H1 (cell line): ENCODE data around the gene MLEC.

Experiments
- CHD2 ChIP-seq: IDR thresholded peaks from 2 replicates; pipeline ENCODE4 v1.6.1; 2012; ENCODE audit warnings: low read length, improper control_type of control experiment
- EZH2 ChIP-seq: fragments of 200-600 bp; sonication (generic); IDR thresholded peaks from 2 replicates; pipeline ENCODE4 v1.7.1; 2012; ENCODE audit warnings: low read depth, mild to moderate bottlenecking, moderate library complexity, low read length, inconsistent platforms; ENCODE audit not compliant: severe bottlenecking
- POLR2AphosphoS5 ChIP-seq: IDR thresholded peaks from 2 replicates; pipeline ENCODE4 v1.6.1; 2011; ENCODE audit warnings: low read depth, low read length
- SUZ12 ChIP-seq: fragments of 200-600 bp; sonication (generic); IDR thresholded peaks from 2 replicates; pipeline ENCODE4 v1.6.1; 2012; ENCODE audit warnings: mild to moderate bottlenecking, inconsistent platforms, low read length, moderate library complexity, mixed read lengths
- TAF1 ChIP-seq: IDR thresholded peaks from 2 replicates; pipeline ENCODE4 v1.6.1; 2011; ENCODE audit warnings: mild to moderate bottlenecking, low read depth, low read length
- TF ChIP-seq, protein P1 (sequence below), 3 experiments: IDR thresholded peaks; 1 replicate in 2 of 3; 2 replicates in 1 of 3; pipeline versions ENCODE4 v1.5.1 to v1.6.1; 2011; ENCODE audit warnings: low read length in 3 of 3, mild to moderate bottlenecking in 3 of 3, inconsistent platforms in 2 of 3, low read depth in 1 of 3, moderate library complexity in 1 of 3; ENCODE audit not compliant: insufficient read depth in 1 of 3; ENCODE audit errors: control extremely low read depth in 1 of 3
- TF ChIP-seq, protein P2 (sequence below): IDR thresholded peaks from 2 replicates; pipeline ENCODE4 v1.6.1; 2012; ENCODE audit warnings: low read length, inconsistent platforms

DNA sequence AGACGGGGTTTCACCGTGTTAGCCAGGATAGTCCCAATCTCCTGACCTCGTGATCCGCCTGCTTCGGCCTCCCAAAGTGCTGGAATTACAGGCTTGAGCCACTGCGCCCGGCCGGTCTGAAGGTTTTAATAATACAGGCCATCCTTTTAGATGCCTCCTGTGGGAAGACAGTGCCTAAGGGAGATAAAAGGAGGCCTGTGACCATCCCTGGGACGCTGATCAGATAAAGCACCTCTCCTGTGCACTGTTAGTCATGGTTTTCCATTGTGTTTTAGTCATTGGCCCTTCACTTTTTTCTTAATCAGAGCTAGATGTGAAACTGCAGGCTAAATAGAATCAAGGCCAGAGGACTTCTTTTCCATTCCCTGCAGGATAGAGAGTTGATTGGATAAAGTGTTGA is 31.1 kb downstream of the MLEC start:
- TF ChIP-seq SUZ12 (no peak), EZH2 (no peak), CHD2 (no peak), TAF1 (no peak), POLR2AphosphoS5 (no peak)
- TF ChIP-seq, protein P1, sequence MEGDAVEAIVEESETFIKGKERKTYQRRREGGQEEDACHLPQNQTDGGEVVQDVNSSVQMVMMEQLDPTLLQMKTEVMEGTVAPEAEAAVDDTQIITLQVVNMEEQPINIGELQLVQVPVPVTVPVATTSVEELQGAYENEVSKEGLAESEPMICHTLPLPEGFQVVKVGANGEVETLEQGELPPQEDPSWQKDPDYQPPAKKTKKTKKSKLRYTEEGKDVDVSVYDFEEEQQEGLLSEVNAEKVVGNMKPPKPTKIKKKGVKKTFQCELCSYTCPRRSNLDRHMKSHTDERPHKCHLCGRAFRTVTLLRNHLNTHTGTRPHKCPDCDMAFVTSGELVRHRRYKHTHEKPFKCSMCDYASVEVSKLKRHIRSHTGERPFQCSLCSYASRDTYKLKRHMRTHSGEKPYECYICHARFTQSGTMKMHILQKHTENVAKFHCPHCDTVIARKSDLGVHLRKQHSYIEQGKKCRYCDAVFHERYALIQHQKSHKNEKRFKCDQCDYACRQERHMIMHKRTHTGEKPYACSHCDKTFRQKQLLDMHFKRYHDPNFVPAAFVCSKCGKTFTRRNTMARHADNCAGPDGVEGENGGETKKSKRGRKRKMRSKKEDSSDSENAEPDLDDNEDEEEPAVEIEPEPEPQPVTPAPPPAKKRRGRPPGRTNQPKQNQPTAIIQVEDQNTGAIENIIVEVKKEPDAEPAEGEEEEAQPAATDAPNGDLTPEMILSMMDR (IDR thresholded peaks at IDR 0.05; ENCODE audit: control extremely low read depth in 1 of 3, insufficient read depth in 1 of 3, low read depth in 1 of 3, low read length in 3 of 3), result no peak
- TF ChIP-seq, protein P2, sequence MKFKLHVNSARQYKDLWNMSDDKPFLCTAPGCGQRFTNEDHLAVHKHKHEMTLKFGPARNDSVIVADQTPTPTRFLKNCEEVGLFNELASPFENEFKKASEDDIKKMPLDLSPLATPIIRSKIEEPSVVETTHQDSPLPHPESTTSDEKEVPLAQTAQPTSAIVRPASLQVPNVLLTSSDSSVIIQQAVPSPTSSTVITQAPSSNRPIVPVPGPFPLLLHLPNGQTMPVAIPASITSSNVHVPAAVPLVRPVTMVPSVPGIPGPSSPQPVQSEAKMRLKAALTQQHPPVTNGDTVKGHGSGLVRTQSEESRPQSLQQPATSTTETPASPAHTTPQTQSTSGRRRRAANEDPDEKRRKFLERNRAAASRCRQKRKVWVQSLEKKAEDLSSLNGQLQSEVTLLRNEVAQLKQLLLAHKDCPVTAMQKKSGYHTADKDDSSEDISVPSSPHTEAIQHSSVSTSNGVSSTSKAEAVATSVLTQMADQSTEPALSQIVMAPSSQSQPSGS, result no peak
